ENCODE data around the gene ESPN. TPM values are rescaled to one million over a fixed set of nuclear protein-coding genes. Genes with fewer than 3 reads are reported as not detected.

ESPN gene
- total RNA-seq, 1 experiment from 2014 or later: 53.1 TPM

DNA sequence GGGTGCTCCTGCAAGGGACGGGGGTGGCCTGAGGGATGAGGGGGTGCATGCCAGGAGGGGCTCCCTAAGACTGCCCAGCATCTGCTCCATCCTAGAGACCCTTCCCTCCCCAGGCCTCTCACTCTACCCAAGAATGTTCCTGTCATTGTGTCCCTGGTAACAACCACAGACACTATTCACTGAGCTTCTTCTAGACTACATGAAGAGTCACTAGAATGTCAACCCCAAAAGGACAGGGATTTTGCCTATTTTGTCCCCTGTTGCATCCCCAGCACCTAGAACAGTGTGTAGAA lies 38.5 kb downstream of the ESPN start:
- Histone ChIP-seq H2BK120ac (ENCODE audit: low read depth, low read length, poor library complexity, severe bottlenecking) (no peak overlapping the region), H3K79me2 (ENCODE audit: insufficient read depth, low read length) (no peaks in the 10 kb centered on the region), H3K79me1 (ENCODE audit: insufficient read depth, low read depth, low read length, poor library complexity, severe bottlenecking) (no peaks in the 10 kb centered on the region), H4K20me1 (ENCODE audit: control insufficient read depth, insufficient read depth, insufficient read length) (no peaks in the 10 kb centered on the region), H2AFZ (ENCODE audit: low read length) (no peak overlapping the region), H3K9ac (ENCODE audit: extremely low read depth, insufficient read length, low read length) (no peak overlapping the region), H3K4me2 (ENCODE audit: insufficient read depth, insufficient read length, low read length) (no peak overlapping the region), H3K4me1 (ENCODE audit: insufficient read depth, low read length) (peaks cover 3% of the 10 kb centered on the region; the same call in 1 of the 2 replicates), H2BK15ac (ENCODE audit: low read depth, low read length) (no peak overlapping the region), H3K27ac (ENCODE audit: insufficient read length, low read depth, low read length) (no peak overlapping the region), H2AK5ac (ENCODE audit: insufficient read length, low read length) (no peak overlapping the region), H3K4ac (ENCODE audit: low read depth, low read length) (no peak overlapping the region), H2BK12ac (ENCODE audit: insufficient read length, low read depth, low read length) (no peak overlapping the region), H4K91ac (ENCODE audit: insufficient read length, low read depth, low read length) (no peak overlapping the region), H4K8ac (replicated peaks; ENCODE audit: insufficient read length, low read depth, low read length) (no peak overlapping the region), H4K5ac (ENCODE audit: insufficient read length, low read depth, low read length) (no peak overlapping the region), H3K18ac (ENCODE audit: insufficient read length, low read depth, low read length) (no peak overlapping the region), H3K56ac (ENCODE audit: insufficient read length, low read depth, low read length) (no peak overlapping the region), H2BK20ac (ENCODE audit: low read depth, low read length, poor library complexity, severe bottlenecking) (no peak overlapping the region), H3T11ph (ENCODE audit: low read length) (no peak overlapping the region), H3K9me3 (ENCODE audit: control insufficient read depth, low read depth, low read length) (no peaks in the 10 kb centered on the region), H3K27me3 (ENCODE audit: insufficient read depth, low read length) (no peaks in the 10 kb centered on the region), H2BK5ac (ENCODE audit: insufficient read length, low read length) (no peak overlapping the region), H3K14ac (ENCODE audit: insufficient read depth, low read length) (no peak overlapping the region; the same call in 1 of the 2 replicates), H3K23me2 (ENCODE audit: insufficient read length, low read depth, low read length, poor library complexity, severe bottlenecking) (no peaks in the 10 kb centered on the region), H3K23ac (ENCODE audit: insufficient read length, low read depth, low read length) (no peak overlapping the region)
- TF ChIP-seq, protein P1, sequence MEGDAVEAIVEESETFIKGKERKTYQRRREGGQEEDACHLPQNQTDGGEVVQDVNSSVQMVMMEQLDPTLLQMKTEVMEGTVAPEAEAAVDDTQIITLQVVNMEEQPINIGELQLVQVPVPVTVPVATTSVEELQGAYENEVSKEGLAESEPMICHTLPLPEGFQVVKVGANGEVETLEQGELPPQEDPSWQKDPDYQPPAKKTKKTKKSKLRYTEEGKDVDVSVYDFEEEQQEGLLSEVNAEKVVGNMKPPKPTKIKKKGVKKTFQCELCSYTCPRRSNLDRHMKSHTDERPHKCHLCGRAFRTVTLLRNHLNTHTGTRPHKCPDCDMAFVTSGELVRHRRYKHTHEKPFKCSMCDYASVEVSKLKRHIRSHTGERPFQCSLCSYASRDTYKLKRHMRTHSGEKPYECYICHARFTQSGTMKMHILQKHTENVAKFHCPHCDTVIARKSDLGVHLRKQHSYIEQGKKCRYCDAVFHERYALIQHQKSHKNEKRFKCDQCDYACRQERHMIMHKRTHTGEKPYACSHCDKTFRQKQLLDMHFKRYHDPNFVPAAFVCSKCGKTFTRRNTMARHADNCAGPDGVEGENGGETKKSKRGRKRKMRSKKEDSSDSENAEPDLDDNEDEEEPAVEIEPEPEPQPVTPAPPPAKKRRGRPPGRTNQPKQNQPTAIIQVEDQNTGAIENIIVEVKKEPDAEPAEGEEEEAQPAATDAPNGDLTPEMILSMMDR (conservative IDR thresholded peaks at IDR 0.05): no peak
- Mint-ChIP-seq H3K27ac (no peak overlapping the region), H3K9me3 (no peaks in the 10 kb centered on the region), H3K4me1 (peaks cover 16 to 30% of the 10 kb centered on the region in 2 experiments), H3K4me3 (no peak overlapping the region), H3K27me3 (ENCODE audit: low read depth) (no peaks in the 10 kb centered on the region; the same call in 1 of the 2 replicates), H3K36me3 (ENCODE audit: insufficient read depth in 1 of 3, low read depth in 3 of 3) (peaks cover 1 to 38% (median 27%) of the 10 kb centered on the region in 3 experiments; a peak in 6 of 7 replicates)
- DNase-seq: no peak
- no CpG with 5 or more reads among the region's 1 CpG for WGBS (ENCODE audit: extremely low coverage, insufficient read length, low lambda C conversion rate)
